Heart left ventricle (tissue), 16 donors: ENCODE measurements around the gene FNDC10. TPM values are rescaled to one million over a fixed set of nuclear protein-coding genes. Genes with fewer than 3 reads are reported as not detected.

Experiments
- ATAC-seq, 4 donors: fragments of 200-7000 bp; cut with Tn5 transposase; one replicate each; pipeline ENCODE4 v1.9.1; 2020 to 2022; ENCODE audit warnings: moderate library complexity in 4 of 4, mild to moderate bottlenecking in 3 of 4, moderate number of reproducible peaks in 1 of 4
- DNase-seq, 5 donors: peaks; one replicate each; pipeline ENCODE4 v3.0.0-alpha.2; 2020
- H3K27ac ChIP-seq, 12 donors: fragments of 200-600 bp; sonication (generic) in 4 of 12; one replicate each; pipeline versions ENCODE4 v1.5.0 to v1.8.0; 2016 to 2022; ENCODE audit warnings: mild to moderate bottlenecking in 2 of 12
- H3K27me3 ChIP-seq, 9 donors: fragments of 200-600 bp; sonication (generic) in 2 of 9; one replicate each; pipeline versions ENCODE4 v1.5.1 to v1.8.0; 2016 to 2022; ENCODE audit warnings: mild to moderate bottlenecking in 3 of 9
- H3K36me3 ChIP-seq, 9 donors: fragments of 200-600 bp; sonication (generic) in 2 of 9; one replicate each; pipeline versions ENCODE4 v1.5.0 to v1.8.0; 2018 to 2022; ENCODE audit warnings: mild to moderate bottlenecking in 2 of 9
- H3K4me1 ChIP-seq, 12 donors: fragments of 200-600 bp; sonication (generic) in 4 of 12; one replicate each; pipeline versions ENCODE4 v1.5.0 to v1.8.0; 2016 to 2022; ENCODE audit warnings: mild to moderate bottlenecking in 3 of 12
- H3K4me3 ChIP-seq, 12 donors: fragments of 200-600 bp; sonication (generic) in 4 of 12; one replicate each; pipeline versions ENCODE4 v1.5.0 to v1.8.0; 2017 to 2022; ENCODE audit warnings: mild to moderate bottlenecking in 9 of 12, moderate library complexity in 4 of 12
- H3K9me3 ChIP-seq, 12 donors: fragments of 200-600 bp; sonication (generic) in 4 of 12; one replicate each; pipeline versions ENCODE4 v1.5.0 to v1.8.0; 2016 to 2022; ENCODE audit warnings: mild to moderate bottlenecking in 1 of 12
- POLR2A ChIP-seq, 2 donors: fragments of 450-650 bp; IDR thresholded peaks; one replicate each; pipeline ENCODE4 v1.6.1; 2017; ENCODE audit warnings: antibody characterized with exemption in 2 of 2, mild to moderate bottlenecking in 2 of 2, moderate library complexity in 2 of 2
- WGBS, 4 donors: extraction: QIAGEN DNeasy Blood & Tissue Kit in 2 of 4; methylation state at CpG; one replicate each; pipeline versions ENCODE4 v1.1.5 to v1.1.7; 2013 to 2018; 5-methylcytosine and 5-hydroxymethylcytosine counted together
- intact Hi-C, 10 donors: fragments of 100-400 bp; cut with DNase I; formaldehyde crosslinking; loops; one replicate each; pipeline versions ENCODE4 v1.11.1 to v1.14.2; 2022
- polyA plus RNA-seq, 2 donors: library from polyadenylated mRNA; stranded (reverse); fragments of 200-250 nt; gene quantifications; one replicate each; pipeline ENCODE4 v1.2.3, GENCODE V29; 2013
- total RNA-seq, 9 donors: library from RNA; depleted of rRNA in 2 of 9; stranded (reverse); fragments of >200 nt in 2 of 9; fragmentation: NEBNext Ultra II Directional in 3 of 9; extraction: Animal tissue kit (Norgen Biotek cat#: 25700) in 3 of 9; gene quantifications; one replicate each; pipeline versions ENCODE4 v1.1.0 to v1.2.4, GENCODE V29; 2016 to 2023
- TF ChIP-seq, protein P1 (sequence below), 12 donors: fragments of 200-600 bp; sonication (generic) in 4 of 12; IDR thresholded peaks; one replicate each; pipeline versions ENCODE4 v1.5.0 to v1.8.0; 2018 to 2022; ENCODE audit warnings: antibody characterized with exemption in 12 of 12, mild to moderate bottlenecking in 5 of 12
- donor health status: ischemic (EF 13 %, LVEDD 7.1; RV severe dilation, severe dysfunction).
- donor health status: healthy with polysubstance abuse.
- donor health status: DM: no; HTN: yes; CAD: no.
- donor health status: DM: no; HTN: no; CAD: no.
- donor health status: ischemic (EF 25% LVEDD 6.9; RV normal size, moderate dysfunction).
- donor health status: ischemic (EF 25% LVEDD 5.7; RV mildly dilated, moderate dysfunction).
- donor health status: healthy.
- donor health status: DM: yes; HTN: yes; CAD: no.
- donor health status: ischemic (EF 35%, LVEDD 5.7; RV mildly dilated, moderate dysfunction).
- donor health status: nonischemic (EF 11% LVEDD 7.7; RV severe dilation, severe dysfunction).
- donor health status: DM: yes; HTN: yes; CAD: no.
- donor health status: PGD.
- donor health status: ischemic (EF 29% LVEDD 5.4; RV normal size, mild dysfunction).
- donor health status: nonischemic (EF 23%, LVEDD 6.1; RV moderate dilation, normal function).

Gene FNDC10
- total and polyA plus RNA-seq, 11 donors: 1.1 to 6.7 (median 3.6) TPM

DNA sequence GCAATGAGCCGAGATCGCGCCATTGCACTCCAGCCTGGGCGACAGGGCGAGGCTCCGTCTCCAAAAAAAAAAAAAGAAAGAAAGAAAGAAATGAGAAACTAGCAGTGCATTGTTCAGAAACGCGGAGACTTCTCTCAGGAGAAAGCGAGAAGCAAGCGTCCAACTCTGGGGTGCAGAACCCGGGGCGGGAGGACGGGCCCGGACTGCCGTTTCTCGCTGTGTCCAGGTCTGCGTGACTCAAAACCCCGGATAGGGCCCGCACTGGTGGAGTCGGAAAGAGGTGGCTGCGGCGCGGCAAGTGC is 15.0 kb upstream of the FNDC10 start:
- DNase-seq (no peak), ATAC-seq (no peak)
- intact Hi-C loops: loop anchor here in 6 of 10 donors (1.0 to 10.0 kb wide), 6 partner anchors 16 to 500 kb away; partner anchors contain the start of genes SSU72 (in 4 of the 6), ATAD3A (in 1 of the 6) and C1orf159 (in 1 of the 6)
- 0 to 1% (median 0%) methylated on average over 23 of the region's 23 CpGs for WGBS, 4 donors
- Histone ChIP-seq H3K4me1 (peaks cover 0 to 43% (median 29%) of the 10 kb centered on the region in 12 donors), H3K27me3 (no peaks in the 10 kb centered on the region), H3K36me3 (peaks cover 0 to 19% (median 7%) of the 10 kb centered on the region in 9 donors), H3K27ac (peak overlapping the region in 11 of 12 donors; percentile 99 to 100 (median 100)), H3K9me3 (no peaks in the 10 kb centered on the region), H3K4me3 (peak overlapping the region; percentile 81 to 100 (median 97))
- no peak for TF ChIP-seq POLR2A (IDR thresholded peaks at IDR 0.05)
- TF ChIP-seq, protein P1, sequence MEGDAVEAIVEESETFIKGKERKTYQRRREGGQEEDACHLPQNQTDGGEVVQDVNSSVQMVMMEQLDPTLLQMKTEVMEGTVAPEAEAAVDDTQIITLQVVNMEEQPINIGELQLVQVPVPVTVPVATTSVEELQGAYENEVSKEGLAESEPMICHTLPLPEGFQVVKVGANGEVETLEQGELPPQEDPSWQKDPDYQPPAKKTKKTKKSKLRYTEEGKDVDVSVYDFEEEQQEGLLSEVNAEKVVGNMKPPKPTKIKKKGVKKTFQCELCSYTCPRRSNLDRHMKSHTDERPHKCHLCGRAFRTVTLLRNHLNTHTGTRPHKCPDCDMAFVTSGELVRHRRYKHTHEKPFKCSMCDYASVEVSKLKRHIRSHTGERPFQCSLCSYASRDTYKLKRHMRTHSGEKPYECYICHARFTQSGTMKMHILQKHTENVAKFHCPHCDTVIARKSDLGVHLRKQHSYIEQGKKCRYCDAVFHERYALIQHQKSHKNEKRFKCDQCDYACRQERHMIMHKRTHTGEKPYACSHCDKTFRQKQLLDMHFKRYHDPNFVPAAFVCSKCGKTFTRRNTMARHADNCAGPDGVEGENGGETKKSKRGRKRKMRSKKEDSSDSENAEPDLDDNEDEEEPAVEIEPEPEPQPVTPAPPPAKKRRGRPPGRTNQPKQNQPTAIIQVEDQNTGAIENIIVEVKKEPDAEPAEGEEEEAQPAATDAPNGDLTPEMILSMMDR (IDR thresholded peaks at IDR 0.05): no peak

DNA sequence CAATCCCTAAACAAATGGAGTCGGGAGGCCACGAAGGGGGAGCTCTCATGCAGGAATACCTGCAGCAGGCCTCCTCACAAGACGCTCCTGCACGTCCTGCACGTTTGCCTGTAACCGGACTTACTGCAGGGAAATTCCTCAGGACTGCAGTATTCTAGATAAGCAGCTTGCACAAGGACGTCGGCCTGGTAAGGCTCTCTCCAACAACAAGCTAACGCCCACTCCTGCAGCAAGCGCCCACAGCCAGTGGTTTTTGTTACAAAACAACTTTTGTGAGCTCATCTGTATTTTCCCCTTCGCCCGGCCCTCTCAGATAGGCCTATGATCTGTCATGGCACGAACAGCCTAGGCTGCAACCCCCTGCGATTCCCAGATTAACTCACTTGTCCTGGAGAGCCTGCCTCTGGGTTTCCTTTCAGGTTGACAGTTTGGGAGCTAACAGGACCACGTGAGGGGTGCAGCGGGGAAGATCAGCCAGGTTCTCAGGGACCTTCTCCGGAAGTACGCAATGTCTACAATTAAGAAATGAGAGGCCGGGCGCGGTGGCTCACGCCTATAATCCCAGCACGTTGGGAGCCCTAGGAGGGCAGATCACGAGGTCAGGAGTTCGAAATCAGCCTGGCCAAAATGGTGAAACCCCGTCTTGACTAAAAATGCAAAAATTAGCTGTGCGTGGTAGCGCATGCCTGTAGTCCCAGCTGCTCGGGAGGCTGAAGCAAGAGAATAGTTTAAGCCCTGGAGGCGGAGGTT is 14.4 kb upstream of the FNDC10 start:
- H3K4me3 ChIP-seq: peak overlapping the region; percentile 81 to 100 (median 97)
- intact Hi-C loops: loop anchor here in 5 of 10 donors (2.0 to 10.0 kb wide), 5 partner anchors 16 to 500 kb away; partner anchors contain the start of genes SSU72 (in 3 of the 5), ATAD3A (in 1 of the 5) and C1orf159 (in 1 of the 5)
- DNase-seq (peak in 4 of 5 donors; percentile 18 to 61 (median 48)), ATAC-seq (peak in 2 of 4 donors; percentile 4 to 6)
- WGBS, 4 donors: 10 to 15% (median 10%) methylated on average over 30 of the region's 30 CpGs
- TF ChIP-seq, protein P1 (IDR thresholded peaks at IDR 0.05): no peak
- no peak for TF ChIP-seq POLR2A (IDR thresholded peaks at IDR 0.05)
- peaks cover 0 to 39% (median 28%) of the 10 kb centered on the region in 12 donors for H3K4me1 ChIP-seq
- H3K9me3 ChIP-seq: no peaks in the 10 kb centered on the region
- H3K36me3 ChIP-seq: peaks cover 0 to 19% (median 7%) of the 10 kb centered on the region in 9 donors
- peak overlapping the region in 11 of 12 donors; percentile 99 to 100 (median 100) for H3K27ac ChIP-seq
- no peaks in the 10 kb centered on the region for H3K27me3 ChIP-seq

DNA sequence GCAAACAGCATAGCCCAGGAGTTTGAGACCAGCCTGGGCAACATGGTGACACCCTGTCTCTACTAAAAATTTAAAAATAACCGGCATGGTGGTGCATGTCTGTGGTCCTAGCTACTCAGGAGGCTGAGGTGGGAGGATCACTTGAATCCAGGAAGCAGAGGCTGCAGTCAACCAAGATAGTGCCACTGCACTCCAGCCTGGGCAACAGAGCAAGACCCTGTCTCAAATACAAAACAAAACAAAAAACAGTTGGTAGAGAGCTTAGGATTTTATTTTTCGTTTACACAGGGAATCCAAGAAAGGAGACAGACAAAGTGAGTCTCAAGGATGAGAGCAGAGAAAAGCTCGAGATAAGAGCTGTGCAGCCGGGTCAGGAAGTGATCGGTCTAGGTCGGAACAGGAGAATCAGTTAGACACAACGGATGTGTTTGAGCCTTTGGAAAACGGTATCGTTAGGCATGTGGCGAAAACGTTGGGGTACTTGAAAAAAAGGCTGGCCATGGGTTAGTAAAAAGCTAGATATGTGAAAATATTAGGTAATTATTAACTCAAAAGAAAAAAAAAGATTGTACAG is 13.7 kb upstream of the FNDC10 start:
- ATAC-seq (no peak), DNase-seq (peak in 1 of 5 donors; percentile 9)
- intact Hi-C loops: loop anchor here in 5 of 10 donors (2.0 to 10.0 kb wide), 5 partner anchors 17 to 499 kb away; partner anchors contain the start of genes SSU72 (in 3 of the 5), ATAD3A (in 1 of the 5) and C1orf159 (in 1 of the 5)
- Histone ChIP-seq H3K4me3 (peak overlapping the region in 8 of 12 donors; percentile 84 to 100 (median 97)), H3K9me3 (no peaks in the 10 kb centered on the region), H3K4me1 (peaks cover 0 to 39% (median 28%) of the 10 kb centered on the region in 12 donors), H3K36me3 (peaks cover 0 to 17% (median 7%) of the 10 kb centered on the region in 9 donors), H3K27ac (peak overlapping the region in 6 of 12 donors; percentile 25 to 100 (median 100)), H3K27me3 (no peaks in the 10 kb centered on the region)
- TF ChIP-seq POLR2A (IDR thresholded peaks at IDR 0.05): no peak
- TF ChIP-seq, protein P1 (IDR thresholded peaks at IDR 0.05): no peak
- 55 to 61% (median 59%) methylated on average over 11 of the region's 11 CpGs for WGBS, 4 donors

DNA sequence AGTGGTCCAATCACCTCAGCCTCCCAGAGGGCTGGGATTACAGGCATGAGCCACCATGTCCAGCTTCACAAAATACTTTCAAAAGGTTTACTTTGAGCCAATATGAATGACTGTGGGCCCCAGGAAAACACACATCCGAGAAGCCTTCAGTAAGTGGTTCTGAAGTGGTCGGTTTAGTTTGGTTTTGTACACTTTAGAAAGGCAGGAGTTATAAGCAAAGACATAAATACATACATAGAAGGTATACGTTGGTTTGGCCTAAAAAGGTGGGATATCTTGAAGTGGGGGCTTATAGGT is 12.1 kb upstream of the FNDC10 start:
- intact Hi-C loops: loop anchor here in 2 of 10 donors (5.0 to 10.0 kb wide), 3 partner anchors 35 to 497 kb away; partner anchors contain the start of genes ATAD3A (in 1 of the 2) and C1orf159 (in 1 of the 2)
- Histone ChIP-seq H3K4me1 (peaks cover 0 to 29% (median 23%) of the 10 kb centered on the region in 12 donors), H3K9me3 (no peaks in the 10 kb centered on the region), H3K27ac (peak overlapping the region in 4 of 12 donors; percentile 4 to 54 (median 29)), H3K27me3 (no peaks in the 10 kb centered on the region), H3K36me3 (peaks cover 0 to 3% (median 0%) of the 10 kb centered on the region in 9 donors), H3K4me3 (no peak overlapping the region)
- DNase-seq: no peak
- no peak for TF ChIP-seq POLR2A (IDR thresholded peaks at IDR 0.05)
- TF ChIP-seq, protein P1 (IDR thresholded peaks at IDR 0.05): no peak
- ATAC-seq: no peak
- 82 to 97% (median 93%) methylated on average over 3 of the region's 3 CpGs for WGBS, 4 donors
